Measurements from ENCODE around the gene TACSTD2. TPM values are rescaled to one million over a fixed set of nuclear protein-coding genes. Genes with fewer than 3 reads are reported as not detected.
"Not testable (repeated sequence)": the region's sequence is repeated elsewhere in the genome, so short reads cannot be mapped to it uniquely, and the experiment has no call there.

TACSTD2 gene
- total RNA-seq, 1 donor from 2014 or later: 169 TPM

DNA sequence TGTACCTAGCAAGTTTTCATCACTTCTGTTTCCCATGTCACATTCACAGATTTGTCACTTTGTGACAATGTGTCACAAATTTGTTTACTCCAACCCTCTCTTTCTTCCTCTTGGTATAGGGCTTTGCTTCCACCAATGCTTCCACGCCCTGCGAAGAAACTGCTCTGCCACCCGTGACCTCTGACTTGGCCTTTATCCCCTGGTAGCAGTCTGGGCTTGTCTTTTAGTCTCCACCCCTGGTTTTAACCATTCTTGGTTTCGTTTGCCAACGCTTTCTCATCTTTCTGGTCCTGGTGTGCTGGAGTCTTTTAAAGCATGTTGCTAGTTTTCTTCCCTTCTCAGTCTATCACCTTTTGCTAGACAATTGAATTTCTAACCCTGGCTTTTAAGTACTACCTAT is 8.1 kb downstream of the TACSTD2 start:
- H3K4me3 ChIP-seq (ENCODE audit: low read depth, low read length): no peak overlapping the region
- no peaks in the 10 kb centered on the region for H3K36me3 ChIP-seq (ENCODE audit: control insufficient read depth, insufficient read depth, low read length)
- no peak for DNase-seq (ENCODE audit: low read depth)
- TF ChIP-seq CTCF (IDR thresholded peaks at IDR 0.05; ENCODE audit: insufficient read depth, low read length, poor library complexity, severe bottlenecking): no peak
- H3K27me3 ChIP-seq (ENCODE audit: control insufficient read depth, insufficient read depth, low read length): no peaks in the 10 kb centered on the region

- TF ChIP-seq CTCF (IDR thresholded peaks at IDR 0.05; ENCODE audit: insufficient read depth, low read length, poor library complexity, severe bottlenecking): no peak
- H3K27me3 ChIP-seq (ENCODE audit: control insufficient read depth, insufficient read depth, low read length): no peaks in the 10 kb centered on the region
- no peak overlapping the region for H3K4me3 ChIP-seq (ENCODE audit: low read depth, low read length)
- H3K36me3 ChIP-seq (ENCODE audit: control insufficient read depth, insufficient read depth, low read length): no peaks in the 10 kb centered on the region
- no peak for DNase-seq (ENCODE audit: low read depth)
These were observed 8.7 kb downstream of the TACSTD2 start for GRCh38 chr1:58568271-58568860.

GRCh38 chr1:58566339-58566738 is 10.7 kb downstream of the TACSTD2 start:
- no peak for DNase-seq (ENCODE audit: low read depth)

DNA sequence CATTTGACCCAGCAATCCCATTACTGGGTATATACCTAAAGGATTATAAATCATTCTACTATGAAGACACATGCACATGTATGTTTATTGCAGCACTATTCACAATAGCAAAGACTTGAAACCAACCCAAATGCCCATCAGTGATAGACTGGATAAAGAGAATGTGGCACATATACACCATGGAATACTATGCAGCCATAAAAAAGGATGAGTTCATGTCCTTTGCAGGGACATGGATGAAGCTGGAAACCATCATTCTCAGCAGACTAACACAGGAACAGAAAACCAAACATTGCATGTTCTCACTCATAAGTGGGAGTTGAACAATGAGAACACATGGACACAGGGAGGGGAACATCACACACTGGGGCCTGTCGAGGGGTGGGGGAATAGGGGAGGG is 13.3 kb downstream of the TACSTD2 start:
- not testable (repeated sequence) for H3K27me3 ChIP-seq (ENCODE audit: control insufficient read depth, insufficient read depth, low read length); DNase-seq (ENCODE audit: low read depth); H3K4me3 ChIP-seq (ENCODE audit: low read depth, low read length); H3K36me3 ChIP-seq (ENCODE audit: control insufficient read depth, insufficient read depth, low read length)

More at GRCh38 chr1:58566339-58566738, 10.7 kb downstream of the TACSTD2 start:
- H3K4me3 ChIP-seq (ENCODE audit: low read depth, low read length): no peak overlapping the region
- TF ChIP-seq CTCF (IDR thresholded peaks at IDR 0.05; ENCODE audit: insufficient read depth, low read length, poor library complexity, severe bottlenecking): no peak
- no peaks in the 10 kb centered on the region for H3K36me3 ChIP-seq (ENCODE audit: control insufficient read depth, insufficient read depth, low read length)
- H3K27me3 ChIP-seq (ENCODE audit: control insufficient read depth, insufficient read depth, low read length): no peaks in the 10 kb centered on the region

DNA sequence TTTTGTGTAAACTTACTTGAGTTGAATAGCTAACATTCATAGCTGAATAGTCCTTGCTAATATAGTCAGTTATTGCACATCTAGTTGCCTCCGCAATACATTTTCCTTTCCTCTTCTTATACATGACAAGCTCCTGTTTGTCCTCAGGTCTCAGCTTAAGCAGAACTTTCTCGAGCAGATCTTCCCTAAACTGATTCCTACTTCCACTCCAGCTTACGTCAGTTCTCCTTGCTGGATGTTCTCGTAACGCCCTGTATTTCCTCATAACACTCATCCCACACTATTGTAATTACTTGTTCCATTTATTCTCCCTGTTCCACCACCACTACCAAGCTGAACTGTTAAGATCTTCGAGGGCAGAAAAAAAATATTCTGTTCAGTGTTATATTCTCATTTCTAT is 15.4 kb downstream of the TACSTD2 start:
- H3K27me3 ChIP-seq (ENCODE audit: control insufficient read depth, insufficient read depth, low read length): no peaks in the 10 kb centered on the region
- no peak for DNase-seq (ENCODE audit: low read depth)
- no peaks in the 10 kb centered on the region for H3K36me3 ChIP-seq (ENCODE audit: control insufficient read depth, insufficient read depth, low read length)
- TF ChIP-seq CTCF (IDR thresholded peaks at IDR 0.05; ENCODE audit: insufficient read depth, low read length, poor library complexity, severe bottlenecking): no peak
- no peak overlapping the region for H3K4me3 ChIP-seq (ENCODE audit: low read depth, low read length)

GRCh38 chr1:58555393-58555792 is 21.7 kb downstream of the TACSTD2 start:
- DNase-seq (ENCODE audit: low read depth): no peak

More at GRCh38 chr1:58555393-58555792, 21.7 kb downstream of the TACSTD2 start:
- no peaks in the 10 kb centered on the region for H3K27me3 ChIP-seq (ENCODE audit: control insufficient read depth, insufficient read depth, low read length)
- TF ChIP-seq CTCF (IDR thresholded peaks at IDR 0.05; ENCODE audit: insufficient read depth, low read length, poor library complexity, severe bottlenecking): no peak
- no peak overlapping the region for H3K4me3 ChIP-seq (ENCODE audit: low read depth, low read length)
- no peaks in the 10 kb centered on the region for H3K36me3 ChIP-seq (ENCODE audit: control insufficient read depth, insufficient read depth, low read length)
